DOHH2 (cell line): ENCODE results near the gene KCNK7.

Experiments
- H3F3A ChIP-seq: fragments of 200-600 bp; sonication (generic), shearing (Covaris generic); 2 replicates; pipeline ENCODE4 v1.6.0; 2016; ENCODE audit warnings: antibody characterized with exemption, mild to moderate bottlenecking; ENCODE audit not compliant: control insufficient read depth, insufficient read depth
- H3K27ac ChIP-seq: fragments of 200-600 bp; sonication (generic); 2 replicates; pipeline ENCODE4 v1.5.1; 2014; ENCODE audit warnings: low read depth, mild to moderate bottlenecking, low read length, moderate library complexity
- H3K27me3 ChIP-seq: fragments of 200-600 bp; sonication (generic); 2 replicates; pipeline ENCODE4 v1.6.1; 2014; ENCODE audit warnings: mild to moderate bottlenecking, low read length, mixed read lengths; ENCODE audit not compliant: control insufficient read depth
- H3K36me3 ChIP-seq: fragments of 200-600 bp; sonication (generic); 2 replicates; pipeline ENCODE4 v1.6.1; 2014; ENCODE audit warnings: mild to moderate bottlenecking, low read length, moderate library complexity, mixed read lengths; ENCODE audit not compliant: control insufficient read depth
- H3K4me1 ChIP-seq: fragments of 200-600 bp; sonication (generic); 2 replicates; pipeline ENCODE4 v1.6.1; 2014; ENCODE audit warnings: mild to moderate bottlenecking, low read length, mixed read lengths; ENCODE audit not compliant: control insufficient read depth
- H3K4me2 ChIP-seq: fragments of 200-600 bp; sonication (generic); 2 replicates; pipeline ENCODE4 v1.6.0; 2014; ENCODE audit warnings: mild to moderate bottlenecking, low read length, moderate library complexity
- H3K4me3 ChIP-seq: fragments of 200-600 bp; sonication (generic); 2 replicates; pipeline ENCODE4 v1.5.1; 2014; ENCODE audit warnings: mild to moderate bottlenecking, low read length, mixed read lengths
- H3K79me2 ChIP-seq: fragments of 200-600 bp; sonication (generic); 2 replicates; pipeline ENCODE4 v1.6.1; 2014; ENCODE audit warnings: mild to moderate bottlenecking, low read length, mixed read lengths; ENCODE audit not compliant: control insufficient read depth
- H3K9me2 ChIP-seq: fragments of 200-600 bp; sonication (generic); replicated peaks from 2 replicates; pipeline ENCODE4 v1.6.1; 2014; ENCODE audit warnings: mild to moderate bottlenecking, low read length, mixed read lengths; ENCODE audit not compliant: control insufficient read depth
- H3K9me3 ChIP-seq: fragments of 200-600 bp; sonication (generic); 2 replicates; pipeline ENCODE4 v1.6.1; 2014; ENCODE audit warnings: antibody characterized with exemption, low read length, mixed read lengths; ENCODE audit not compliant: control insufficient read depth, insufficient read depth
- H4K20me1 ChIP-seq: fragments of 200-600 bp; sonication (generic); 2 replicates; pipeline ENCODE4 v1.6.0; 2014; ENCODE audit warnings: low read depth, mild to moderate bottlenecking, antibody characterized with exemption, low read length, moderate library complexity; ENCODE audit not compliant: control insufficient read depth, insufficient read depth
- CTCF ChIP-seq: fragments of 200-600 bp; sonication (generic); IDR thresholded peaks from one replicate; pipeline ENCODE4 v1.5.1; 2014; ENCODE audit warnings: antibody characterized with exemption, mild to moderate bottlenecking, low read depth, low read length; ENCODE audit not compliant: poor library complexity, severe bottlenecking
- EZH2phosphoT487 ChIP-seq: fragments of 200-600 bp; sonication (generic); IDR thresholded peaks from 2 replicates; pipeline ENCODE4 v1.6.1; 2017; ENCODE audit warnings: borderline replicate concordance, mild to moderate bottlenecking, antibody characterized with exemption, low read length, moderate library complexity, mixed read lengths

Gene KCNK7

DNA sequence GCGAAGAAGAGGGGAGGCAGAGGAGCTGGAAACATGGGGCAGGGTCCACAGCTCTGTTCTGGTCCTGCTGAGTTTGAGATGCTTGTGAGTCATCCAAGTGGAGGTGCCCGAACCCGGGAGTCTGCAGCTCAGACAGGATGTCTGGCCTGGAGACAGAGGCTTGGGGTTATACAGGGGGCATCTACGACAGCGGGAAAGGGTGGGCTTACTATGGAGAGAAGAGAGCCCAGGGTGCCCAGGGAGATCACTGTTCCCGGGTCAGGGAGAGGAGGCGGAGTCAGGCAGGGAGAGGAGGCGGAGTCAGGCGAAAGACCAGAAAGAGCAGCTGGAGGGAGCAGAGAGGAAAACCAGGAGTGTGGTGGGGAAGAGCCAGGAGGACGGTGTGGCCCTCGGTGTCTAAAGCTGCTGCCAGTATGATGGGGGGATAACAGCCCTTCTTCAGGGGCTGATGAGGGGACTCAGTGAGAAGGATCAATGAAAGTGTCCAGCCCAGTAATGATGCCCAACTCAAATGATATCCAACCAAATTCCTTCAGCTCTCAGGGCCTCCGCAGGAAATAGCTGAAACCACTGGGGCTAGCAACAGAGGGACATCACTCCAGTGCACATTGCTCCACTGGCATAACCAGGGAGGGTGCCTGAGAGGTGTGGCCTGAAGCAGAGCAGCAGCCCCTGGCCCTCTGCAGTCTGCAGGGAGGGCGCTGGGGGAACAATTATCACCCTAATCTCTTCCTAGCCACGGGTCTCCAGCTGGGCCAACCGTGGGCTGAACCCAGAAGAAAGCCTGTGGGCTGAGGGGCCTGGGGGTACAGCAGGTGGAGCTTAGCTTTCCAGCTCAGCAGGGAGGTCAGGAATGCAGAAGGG lies 34.8 kb downstream of the KCNK7 start:
- H3K36me3 ChIP-seq, result peaks cover 2% of the 10 kb centered on the region; the same call in 1 of the 2 replicates
- H3K4me1 ChIP-seq, result peaks cover 22% of the 10 kb centered on the region
- H3K27me3 ChIP-seq, result no peaks in the 10 kb centered on the region
- no peaks in the 10 kb centered on the region for H3F3A ChIP-seq
- H3K9me2 ChIP-seq, result no peaks in the 10 kb centered on the region
- H4K20me1 ChIP-seq, result no peaks in the 10 kb centered on the region
- peaks cover 4% of the 10 kb centered on the region for H3K79me2 ChIP-seq
- H3K4me2 ChIP-seq, result no peak overlapping the region
- H3K9me3 ChIP-seq, result no peaks in the 10 kb centered on the region
- TF ChIP-seq CTCF (no peak), EZH2phosphoT487 (no peak)
- no peak overlapping the region for H3K27ac ChIP-seq
- no peak overlapping the region for H3K4me3 ChIP-seq

- H3K4me1 ChIP-seq, result peaks cover 16% of the 10 kb centered on the region
- H3K9me2 ChIP-seq, result no peaks in the 10 kb centered on the region
- no peak for TF ChIP-seq CTCF
- TF ChIP-seq EZH2phosphoT487, result no peak
- no peak overlapping the region for H3K4me2 ChIP-seq
- no peaks in the 10 kb centered on the region for H3K9me3 ChIP-seq
- H3K27me3 ChIP-seq, result no peaks in the 10 kb centered on the region
- H3F3A ChIP-seq, result no peaks in the 10 kb centered on the region
- H3K36me3 ChIP-seq, result no peaks in the 10 kb centered on the region
- no peak overlapping the region for H3K27ac ChIP-seq
- H3K4me3 ChIP-seq, result no peak overlapping the region
- H4K20me1 ChIP-seq, result no peaks in the 10 kb centered on the region
- no peaks in the 10 kb centered on the region for H3K79me2 ChIP-seq
Measured at GRCh38 chr11:65559951-65560537, 35.6 kb downstream of the KCNK7 start.

- no peak overlapping the region for H3K27ac ChIP-seq
- H3K36me3 ChIP-seq, result no peaks in the 10 kb centered on the region
- no peaks in the 10 kb centered on the region for H3K9me3 ChIP-seq
- peaks cover 17% of the 10 kb centered on the region for H3K4me1 ChIP-seq
- no peaks in the 10 kb centered on the region for H3K9me2 ChIP-seq
- H3K27me3 ChIP-seq, result no peaks in the 10 kb centered on the region
- H4K20me1 ChIP-seq, result no peaks in the 10 kb centered on the region
- TF ChIP-seq CTCF (no peak), EZH2phosphoT487 (no peak)
- H3F3A ChIP-seq, result no peaks in the 10 kb centered on the region
- H3K4me3 ChIP-seq, result no peak overlapping the region
- H3K4me2 ChIP-seq, result no peak overlapping the region
- H3K79me2 ChIP-seq, result no peaks in the 10 kb centered on the region
Measured at GRCh38 chr11:65559535-65559934, 36.1 kb downstream of the KCNK7 start.
